Testis (tissue), 2 donors: ENCODE measurements around the gene EXD3.

Experiments
- POLR2A ChIP-seq: fragments of 450-650 bp; IDR thresholded peaks from one replicate; pipeline ENCODE4 v1.6.1; 2017; ENCODE audit warnings: antibody characterized with exemption, mild to moderate bottlenecking, moderate library complexity
- TF ChIP-seq, protein P1 (sequence below), 3 experiments: fragments of 450-650 bp in 2 of 3; fragments of 200-600 bp in 1 of 3; sonication (generic) in 1 of 3; IDR thresholded peaks; one replicate each; pipeline ENCODE4 v1.5.1; 2016 to 2019; ENCODE audit warnings: antibody characterized with exemption in 3 of 3, mild to moderate bottlenecking in 2 of 3, moderate library complexity in 1 of 3

DNA sequence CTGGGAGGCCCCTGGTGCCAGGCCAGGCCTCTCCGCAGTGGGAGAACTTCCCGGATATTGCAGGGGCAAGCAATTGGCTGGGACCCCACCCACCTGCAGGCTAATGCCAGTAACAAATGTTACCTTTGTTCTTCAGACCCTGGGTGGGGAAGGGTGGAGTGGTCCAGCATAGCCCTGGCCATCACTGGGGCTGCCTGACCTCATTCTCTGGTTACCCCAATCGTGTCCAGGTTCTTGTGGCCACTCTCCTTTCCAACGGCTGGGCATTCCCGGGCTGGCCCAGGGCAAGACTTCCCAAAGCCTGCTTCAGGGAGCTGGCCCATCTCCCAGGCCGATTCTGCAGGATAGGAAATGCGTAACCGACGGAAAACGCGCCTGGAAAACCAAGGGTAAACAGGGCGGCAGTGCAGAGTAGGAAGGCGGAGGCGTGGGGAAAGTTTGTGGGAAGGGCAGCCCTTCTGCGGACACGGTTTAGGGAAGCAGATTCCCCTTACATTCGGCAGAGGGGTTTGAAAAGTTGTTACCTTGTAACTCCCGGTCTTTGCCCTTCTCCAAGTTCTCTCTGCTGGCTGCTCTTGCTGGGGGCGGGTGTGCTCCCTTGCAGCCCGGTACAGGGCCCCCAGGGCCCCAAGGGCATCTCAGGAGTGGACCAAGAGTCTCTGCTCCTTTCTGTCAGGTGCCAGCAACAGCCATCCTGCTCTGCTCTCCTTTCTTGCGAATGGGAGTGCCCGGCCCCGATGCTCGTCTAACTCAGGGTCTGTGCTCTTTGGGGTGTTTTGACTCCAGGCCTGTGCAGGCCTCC is 124.4 kb downstream of the EXD3 start:
- TF ChIP-seq, protein P1, sequence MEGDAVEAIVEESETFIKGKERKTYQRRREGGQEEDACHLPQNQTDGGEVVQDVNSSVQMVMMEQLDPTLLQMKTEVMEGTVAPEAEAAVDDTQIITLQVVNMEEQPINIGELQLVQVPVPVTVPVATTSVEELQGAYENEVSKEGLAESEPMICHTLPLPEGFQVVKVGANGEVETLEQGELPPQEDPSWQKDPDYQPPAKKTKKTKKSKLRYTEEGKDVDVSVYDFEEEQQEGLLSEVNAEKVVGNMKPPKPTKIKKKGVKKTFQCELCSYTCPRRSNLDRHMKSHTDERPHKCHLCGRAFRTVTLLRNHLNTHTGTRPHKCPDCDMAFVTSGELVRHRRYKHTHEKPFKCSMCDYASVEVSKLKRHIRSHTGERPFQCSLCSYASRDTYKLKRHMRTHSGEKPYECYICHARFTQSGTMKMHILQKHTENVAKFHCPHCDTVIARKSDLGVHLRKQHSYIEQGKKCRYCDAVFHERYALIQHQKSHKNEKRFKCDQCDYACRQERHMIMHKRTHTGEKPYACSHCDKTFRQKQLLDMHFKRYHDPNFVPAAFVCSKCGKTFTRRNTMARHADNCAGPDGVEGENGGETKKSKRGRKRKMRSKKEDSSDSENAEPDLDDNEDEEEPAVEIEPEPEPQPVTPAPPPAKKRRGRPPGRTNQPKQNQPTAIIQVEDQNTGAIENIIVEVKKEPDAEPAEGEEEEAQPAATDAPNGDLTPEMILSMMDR (IDR thresholded peaks at IDR 0.05), result no peak
- no peak for TF ChIP-seq POLR2A
